SK-N-MC (cell line): ENCODE measurements around the gene GSTA2.

ENCODE experiments used
- EZH2 ChIP-seq: fragments of 200-600 bp; sonication (generic); IDR thresholded peaks from one replicate; pipeline ENCODE4 v1.6.1; 2017; ENCODE audit warnings: antibody characterized with exemption
- FOXP2 ChIP-seq: optimal IDR thresholded peaks from 2 replicates; pipeline ENCODE3; 2011; ENCODE audit warnings: mild to moderate bottlenecking, moderate library complexity; ENCODE audit not compliant: insufficient read depth; ENCODE audit errors: extremely low read length, control extremely low read depth
- POLR2AphosphoS5 ChIP-seq: IDR thresholded peaks from 2 replicates; pipeline ENCODE4 v1.6.1; 2012; ENCODE audit warnings: mild to moderate bottlenecking, low read depth, low read length, borderline replicate concordance

GRCh38 chr6:52760105-52760765, 3.0 kb downstream of the GSTA2 start:
- TF ChIP-seq POLR2AphosphoS5: no peak
- TF ChIP-seq EZH2: no peak
- no peak for TF ChIP-seq FOXP2
